Effector memory CD4-positive, alpha-beta T cell (primary cell): ENCODE data around the gene TEX2.
"Not testable (repeated sequence)": the region's sequence is repeated elsewhere in the genome, so short reads cannot be mapped to it uniquely, and the experiment has no call there.

Experiments used
- DNase-seq, 3 donors: peaks; one replicate each; pipeline ENCODE4 v3.0.0-alpha.2; 2020
- H3K27ac ChIP-seq: 2 replicates; pipeline ENCODE4 v1.7.0; 2013; ENCODE audit warnings: mild to moderate bottlenecking, low read length, moderate library complexity; ENCODE audit not compliant: insufficient read depth, poor library complexity, severe bottlenecking
- H3K27me3 ChIP-seq: replicated peaks from 2 replicates; pipeline ENCODE4 v1.7.0; 2013; ENCODE audit warnings: mild to moderate bottlenecking, low read length; ENCODE audit not compliant: insufficient read depth, control insufficient read depth, poor library complexity, severe bottlenecking
- H3K36me3 ChIP-seq: 2 replicates; pipeline ENCODE4 v1.7.0; 2013; ENCODE audit warnings: mild to moderate bottlenecking, low read length, moderate library complexity; ENCODE audit not compliant: control insufficient read depth, insufficient read depth
- H3K4me1 ChIP-seq: 2 replicates; pipeline ENCODE4 v1.7.0; 2013; ENCODE audit warnings: low read length, mild to moderate bottlenecking; ENCODE audit not compliant: control insufficient read depth, insufficient read depth, poor library complexity, severe bottlenecking
- H3K4me3 ChIP-seq: 2 replicates; pipeline ENCODE4 v1.7.0; 2013; ENCODE audit warnings: low read length, low read depth, mild to moderate bottlenecking; ENCODE audit not compliant: insufficient read depth, poor library complexity, severe bottlenecking
- H3K9me3 ChIP-seq: 2 replicates; pipeline ENCODE4 v1.7.0; 2013; ENCODE audit warnings: mild to moderate bottlenecking, low read length, moderate library complexity; ENCODE audit not compliant: control insufficient read depth

TEX2 gene

GRCh38 chr17:64185557-64185956, 77.5 kb downstream of the TEX2 start:
- H3K4me1 ChIP-seq, H3K27me3 ChIP-seq, H3K9me3 ChIP-seq, H3K27ac ChIP-seq, DNase-seq, H3K36me3 ChIP-seq, H3K4me3 ChIP-seq: not testable (repeated sequence)

GRCh38 chr17:64185101-64185500, 78.0 kb downstream of the TEX2 start:
- no peaks in the 10 kb centered on the region for H3K9me3 ChIP-seq
- peaks cover 3% of the 10 kb centered on the region for H3K36me3 ChIP-seq
- H3K27me3 ChIP-seq, result no peaks in the 10 kb centered on the region
- no peak overlapping the region for H3K4me3 ChIP-seq
- no peak overlapping the region for H3K27ac ChIP-seq
- H3K4me1 ChIP-seq, result no peaks in the 10 kb centered on the region
- no peak for DNase-seq

GRCh38 chr17:64183815-64184214, 79.2 kb downstream of the TEX2 start:
- no peaks in the 10 kb centered on the region for H3K9me3 ChIP-seq
- no peak overlapping the region for H3K4me3 ChIP-seq
- H3K36me3 ChIP-seq, result peaks cover 3% of the 10 kb centered on the region
- DNase-seq, result no peak
- H3K4me1 ChIP-seq, result no peaks in the 10 kb centered on the region
- H3K27me3 ChIP-seq, result no peaks in the 10 kb centered on the region
- no peak overlapping the region for H3K27ac ChIP-seq

- Histone ChIP-seq H3K9me3 (no peaks in the 10 kb centered on the region), H3K27me3 (no peaks in the 10 kb centered on the region), H3K27ac (no peak overlapping the region), H3K36me3 (no peaks in the 10 kb centered on the region), H3K4me3 (no peak overlapping the region), H3K4me1 (no peaks in the 10 kb centered on the region)
- DNase-seq, result no peak
These were observed 80.6 kb downstream of the TEX2 start for GRCh38 chr17:64182325-64183012.

- H3K4me1 ChIP-seq, result no peaks in the 10 kb centered on the region
- H3K27ac ChIP-seq, result no peak overlapping the region
- no peaks in the 10 kb centered on the region for H3K27me3 ChIP-seq
- H3K36me3 ChIP-seq, result no peaks in the 10 kb centered on the region
- H3K9me3 ChIP-seq, result no peaks in the 10 kb centered on the region
- no peak for DNase-seq
- no peak overlapping the region for H3K4me3 ChIP-seq
These were observed 82.7 kb downstream of the TEX2 start for GRCh38 chr17:64180089-64181073.

GRCh38 chr17:64179024-64179423, 84.0 kb downstream of the TEX2 start:
- not testable (repeated sequence) for H3K4me3 ChIP-seq, H3K4me1 ChIP-seq, DNase-seq, H3K27me3 ChIP-seq, H3K36me3 ChIP-seq, H3K27ac ChIP-seq, H3K9me3 ChIP-seq

- Histone ChIP-seq H3K4me1 (no peaks in the 10 kb centered on the region), H3K4me3 (no peak overlapping the region), H3K36me3 (no peaks in the 10 kb centered on the region), H3K27ac (no peak overlapping the region), H3K27me3 (no peaks in the 10 kb centered on the region), H3K9me3 (no peaks in the 10 kb centered on the region)
- DNase-seq, result no peak
These were observed 84.8 kb downstream of the TEX2 start for GRCh38 chr17:64178011-64178825.

GRCh38 chr17:64177311-64178010, 85.6 kb downstream of the TEX2 start:
- no peak overlapping the region for H3K27ac ChIP-seq
- H3K36me3 ChIP-seq, result no peaks in the 10 kb centered on the region
- H3K9me3 ChIP-seq, result no peaks in the 10 kb centered on the region
- no peak overlapping the region for H3K4me3 ChIP-seq
- no peaks in the 10 kb centered on the region for H3K4me1 ChIP-seq
- no peaks in the 10 kb centered on the region for H3K27me3 ChIP-seq
- no peak for DNase-seq

GRCh38 chr17:64176556-64176955, 86.5 kb downstream of the TEX2 start:
- Histone ChIP-seq H3K27ac (no peak overlapping the region), H3K4me1 (no peaks in the 10 kb centered on the region), H3K4me3 (no peak overlapping the region), H3K36me3 (no peaks in the 10 kb centered on the region), H3K9me3 (no peaks in the 10 kb centered on the region), H3K27me3 (no peaks in the 10 kb centered on the region)
- DNase-seq, result no peak
